Measurements from ENCODE around the gene RMC1.

DNA sequence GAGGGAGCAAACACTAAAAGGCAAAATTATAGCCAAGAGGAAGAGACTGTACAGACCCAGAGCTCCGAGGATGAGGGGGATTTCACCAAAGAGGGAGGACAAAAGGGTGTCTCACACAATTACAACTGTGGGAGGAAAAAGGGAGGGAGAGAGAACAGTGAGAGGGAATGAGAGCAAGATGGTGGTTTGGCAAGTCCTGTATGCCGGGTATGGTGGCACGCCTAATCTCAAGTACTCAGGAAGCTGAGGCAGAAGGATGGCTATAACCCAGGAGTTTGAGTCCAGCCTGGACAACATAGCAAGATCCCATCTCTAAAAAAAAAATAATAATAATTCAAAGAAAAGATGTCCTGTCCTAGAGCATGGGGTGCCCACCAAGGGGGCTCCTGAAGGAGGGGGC lies 48.7 kb downstream of the RMC1 start:
- TF ChIP-seq, protein P1, sequence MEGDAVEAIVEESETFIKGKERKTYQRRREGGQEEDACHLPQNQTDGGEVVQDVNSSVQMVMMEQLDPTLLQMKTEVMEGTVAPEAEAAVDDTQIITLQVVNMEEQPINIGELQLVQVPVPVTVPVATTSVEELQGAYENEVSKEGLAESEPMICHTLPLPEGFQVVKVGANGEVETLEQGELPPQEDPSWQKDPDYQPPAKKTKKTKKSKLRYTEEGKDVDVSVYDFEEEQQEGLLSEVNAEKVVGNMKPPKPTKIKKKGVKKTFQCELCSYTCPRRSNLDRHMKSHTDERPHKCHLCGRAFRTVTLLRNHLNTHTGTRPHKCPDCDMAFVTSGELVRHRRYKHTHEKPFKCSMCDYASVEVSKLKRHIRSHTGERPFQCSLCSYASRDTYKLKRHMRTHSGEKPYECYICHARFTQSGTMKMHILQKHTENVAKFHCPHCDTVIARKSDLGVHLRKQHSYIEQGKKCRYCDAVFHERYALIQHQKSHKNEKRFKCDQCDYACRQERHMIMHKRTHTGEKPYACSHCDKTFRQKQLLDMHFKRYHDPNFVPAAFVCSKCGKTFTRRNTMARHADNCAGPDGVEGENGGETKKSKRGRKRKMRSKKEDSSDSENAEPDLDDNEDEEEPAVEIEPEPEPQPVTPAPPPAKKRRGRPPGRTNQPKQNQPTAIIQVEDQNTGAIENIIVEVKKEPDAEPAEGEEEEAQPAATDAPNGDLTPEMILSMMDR (IDR thresholded peaks at IDR 0.05; ENCODE audit: insufficient read depth, low read length, poor library complexity, severe bottlenecking) = no peak
- TF ChIP-seq EZH2phosphoT487 (conservative IDR thresholded peaks at IDR 0.05; ENCODE audit: low read length) = no peak
